Right lobe of liver (tissue), 4 donors: Measurements from ENCODE around the gene RHBDL1.

ENCODE experiments used
- POLR2A ChIP-seq: fragments of 450-650 bp; IDR thresholded peaks from one replicate; pipeline ENCODE4 v1.6.1; 2017; ENCODE audit warnings: antibody characterized with exemption, mild to moderate bottlenecking
- TF ChIP-seq, protein P1 (sequence below), 4 donors: fragments of 200-600 bp in 3 of 4; fragments of 450-650 bp in 1 of 4; IDR thresholded peaks; one replicate each; pipeline versions ENCODE4 v1.5.1 to v1.8.0; 2016 to 2022; ENCODE audit warnings: antibody characterized with exemption in 4 of 4, mild to moderate bottlenecking in 2 of 4
- donor health status: DM: no; HTN: no; CAD: no.
- donor health status: DM: no; HTN: no; CAD: no.
- donor health status: DM: no; HTN: yes; CAD: no.

DNA sequence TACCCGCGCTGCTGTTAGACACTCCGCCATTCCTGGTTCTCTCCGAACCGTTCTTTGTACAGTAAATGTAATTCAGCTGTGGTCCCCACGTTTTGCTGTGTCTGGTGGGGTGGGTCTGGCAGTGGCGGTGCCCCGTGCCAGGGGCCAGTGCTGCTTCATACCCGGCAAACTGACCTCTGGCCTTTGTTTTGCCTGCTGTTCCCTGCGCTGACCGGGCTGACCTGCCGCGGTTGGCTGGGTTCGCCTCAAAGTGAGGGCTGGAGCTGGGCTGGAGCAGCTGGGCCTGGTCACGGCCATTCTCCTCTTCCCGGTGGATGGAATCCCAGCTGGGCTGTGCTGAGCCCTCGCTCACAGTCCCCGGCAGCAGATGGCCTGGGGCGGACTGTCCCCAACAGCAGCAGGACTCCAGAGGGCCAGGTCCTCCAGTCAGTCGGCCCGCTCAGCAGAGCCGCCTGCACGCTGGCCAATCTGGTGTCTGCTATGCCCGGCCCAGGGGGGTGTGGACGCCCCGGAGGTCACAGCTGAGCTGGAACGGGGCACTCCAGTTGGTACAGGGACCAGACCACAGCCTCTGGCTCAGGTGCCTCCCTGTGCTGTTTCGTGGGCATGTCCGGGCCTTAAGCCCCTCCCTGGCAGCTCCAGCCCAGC is 46.2 kb upstream of the RHBDL1 start:
- TF ChIP-seq, protein P1, sequence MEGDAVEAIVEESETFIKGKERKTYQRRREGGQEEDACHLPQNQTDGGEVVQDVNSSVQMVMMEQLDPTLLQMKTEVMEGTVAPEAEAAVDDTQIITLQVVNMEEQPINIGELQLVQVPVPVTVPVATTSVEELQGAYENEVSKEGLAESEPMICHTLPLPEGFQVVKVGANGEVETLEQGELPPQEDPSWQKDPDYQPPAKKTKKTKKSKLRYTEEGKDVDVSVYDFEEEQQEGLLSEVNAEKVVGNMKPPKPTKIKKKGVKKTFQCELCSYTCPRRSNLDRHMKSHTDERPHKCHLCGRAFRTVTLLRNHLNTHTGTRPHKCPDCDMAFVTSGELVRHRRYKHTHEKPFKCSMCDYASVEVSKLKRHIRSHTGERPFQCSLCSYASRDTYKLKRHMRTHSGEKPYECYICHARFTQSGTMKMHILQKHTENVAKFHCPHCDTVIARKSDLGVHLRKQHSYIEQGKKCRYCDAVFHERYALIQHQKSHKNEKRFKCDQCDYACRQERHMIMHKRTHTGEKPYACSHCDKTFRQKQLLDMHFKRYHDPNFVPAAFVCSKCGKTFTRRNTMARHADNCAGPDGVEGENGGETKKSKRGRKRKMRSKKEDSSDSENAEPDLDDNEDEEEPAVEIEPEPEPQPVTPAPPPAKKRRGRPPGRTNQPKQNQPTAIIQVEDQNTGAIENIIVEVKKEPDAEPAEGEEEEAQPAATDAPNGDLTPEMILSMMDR (IDR thresholded peaks at IDR 0.05), result no peak
- TF ChIP-seq POLR2A, result no peak
